SJSA1 (cell line): ENCODE data around the gene MIX23. TPM values are rescaled to one million over a fixed set of nuclear protein-coding genes. Genes with fewer than 3 reads are reported as not detected.

ENCODE experiments used
- DNase-seq, 2 experiments: peaks; one replicate each; pipeline ENCODE4 v3.0.0-alpha.2; 2015 to 2020; ENCODE audit warnings: low spot score in 2 of 2, low read depth in 1 of 2
- H3K27ac ChIP-seq: fragments of 250-450 bp; sonication (Bioruptor Pico); 2 replicates; pipeline ENCODE4 v1.5.1; 2020; ENCODE audit warnings: mild to moderate bottlenecking, moderate library complexity
- H3K27me3 ChIP-seq: fragments of 250-450 bp; sonication (Bioruptor Pico); replicated peaks from 2 replicates; pipeline ENCODE4 v1.5.1; 2020; ENCODE audit warnings: mild to moderate bottlenecking, moderate library complexity
- H3K36me3 ChIP-seq: fragments of 250-450 bp; sonication (Bioruptor Pico); 2 replicates; pipeline ENCODE4 v1.5.1; 2020; ENCODE audit warnings: mild to moderate bottlenecking
- H3K4me1 ChIP-seq: fragments of 250-450 bp; sonication (Bioruptor Pico); replicated peaks from 2 replicates; pipeline ENCODE4 v1.6.1; 2021; ENCODE audit warnings: mild to moderate bottlenecking
- H3K4me3 ChIP-seq: fragments of 250-450 bp; sonication (Bioruptor Pico); 2 replicates; pipeline ENCODE4 v1.5.1; 2020; ENCODE audit warnings: mild to moderate bottlenecking
- H3K9me3 ChIP-seq: fragments of 250-450 bp; sonication (Bioruptor Pico); replicated peaks from 2 replicates; pipeline ENCODE4 v1.5.1; 2020; ENCODE audit warnings: mild to moderate bottlenecking
- total RNA-seq: library from RNA; depleted of rRNA; stranded (reverse); fragments of >200 nt; shearing (Covaris generic); gene quantifications from 2 replicates; pipeline ENCODE4 v1.2.3, GENCODE V29; 2014

The MIX23 gene
- total RNA-seq, 1 experiment from 2014 or later, result 29.3 TPM

- H3K27me3 ChIP-seq, result no peaks in the 10 kb centered on the region
- H3K9me3 ChIP-seq, result no peaks in the 10 kb centered on the region
- no peaks in the 10 kb centered on the region for H3K36me3 ChIP-seq
- H3K27ac ChIP-seq, result no peak overlapping the region
- peaks cover 5% of the 10 kb centered on the region for H3K4me1 ChIP-seq
- H3K4me3 ChIP-seq, result no peak overlapping the region
- DNase-seq, result no peak
Observed at GRCh38 chr3:122406198-122406597, 23.2 kb upstream of the MIX23 start.

DNA sequence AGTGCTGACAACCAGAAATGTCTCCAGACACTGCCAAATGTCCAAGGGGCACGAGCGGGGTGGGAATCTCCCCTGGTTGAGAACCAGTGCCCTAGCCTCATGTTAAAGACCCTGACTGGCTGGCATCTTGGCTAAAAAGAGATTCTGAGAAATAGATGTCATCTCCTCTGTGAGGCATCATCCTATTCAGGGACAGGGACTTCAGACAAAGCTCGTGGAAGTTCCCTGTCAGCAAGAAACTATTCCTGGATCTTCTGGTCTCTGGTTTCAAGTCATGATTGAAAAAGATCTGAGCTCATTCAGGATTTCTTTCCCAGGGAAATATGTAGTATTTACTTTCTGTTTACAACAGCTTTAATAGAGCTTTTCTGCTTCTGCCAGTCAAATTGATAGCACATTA lies 22.0 kb upstream of the MIX23 start:
- H3K36me3 ChIP-seq, result no peaks in the 10 kb centered on the region
- H3K27me3 ChIP-seq, result no peaks in the 10 kb centered on the region
- H3K9me3 ChIP-seq, result no peaks in the 10 kb centered on the region
- H3K4me3 ChIP-seq, result no peak overlapping the region
- peaks cover 5% of the 10 kb centered on the region for H3K4me1 ChIP-seq
- H3K27ac ChIP-seq, result no peak overlapping the region
- no peak for DNase-seq

DNA sequence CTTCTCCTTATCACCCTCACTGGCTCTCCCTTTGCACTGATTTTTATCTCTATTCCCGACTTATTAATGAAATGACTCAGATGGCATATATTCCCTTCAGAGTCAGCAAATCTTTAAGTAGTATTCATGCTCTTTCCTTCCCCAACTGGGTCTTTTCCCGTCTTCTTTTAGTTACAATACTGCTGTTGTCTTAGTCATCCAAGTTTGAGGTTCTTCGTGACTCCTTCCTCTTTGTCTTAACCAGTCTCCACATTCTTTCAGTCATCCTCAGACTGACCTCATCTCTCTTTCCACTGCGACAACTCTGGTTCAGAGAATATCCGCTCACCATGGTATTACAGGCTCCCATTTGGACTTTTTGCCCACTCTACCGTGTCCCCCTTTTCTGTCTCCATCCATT lies 20.5 kb upstream of the MIX23 start:
- H3K27ac ChIP-seq, result no peak overlapping the region

DNA sequence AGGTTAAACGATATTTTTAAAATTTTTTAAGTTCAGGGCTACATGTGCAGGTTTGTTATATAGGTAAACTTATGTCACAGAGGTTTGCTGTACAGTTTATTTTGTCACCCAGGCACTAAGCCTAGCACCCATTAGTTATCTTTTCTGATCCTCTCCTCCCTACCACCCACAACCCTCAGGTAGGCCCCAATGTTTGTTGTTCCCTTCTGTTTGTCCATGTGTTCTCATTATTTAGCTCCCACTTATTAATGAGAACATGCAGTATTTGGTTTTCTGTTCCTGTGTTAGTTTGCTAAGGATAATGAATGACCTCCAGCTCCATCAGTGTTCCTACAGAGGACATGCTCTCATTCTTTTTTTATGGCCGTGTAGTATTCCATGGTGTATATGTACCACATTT lies 15.9 kb upstream of the MIX23 start:
- H3K36me3 ChIP-seq, result no peaks in the 10 kb centered on the region

More for the DNA sequence above, 20.5 kb upstream of the MIX23 start:
- H3K4me1 ChIP-seq, result peaks cover 5% of the 10 kb centered on the region
- H3K4me3 ChIP-seq, result no peak overlapping the region
- DNase-seq, result peak in 1 of 2 experiments; percentile 50
- H3K9me3 ChIP-seq, result no peaks in the 10 kb centered on the region
- H3K36me3 ChIP-seq, result no peaks in the 10 kb centered on the region
- H3K27me3 ChIP-seq, result no peaks in the 10 kb centered on the region

GRCh38 chr3:122397201-122397600 lies 14.2 kb upstream of the MIX23 start:
- Histone ChIP-seq H3K36me3 (no peaks in the 10 kb centered on the region), H3K4me3 (no peak overlapping the region), H3K9me3 (no peaks in the 10 kb centered on the region), H3K27me3 (no peaks in the 10 kb centered on the region), H3K4me1 (no peaks in the 10 kb centered on the region), H3K27ac (no peak overlapping the region)
- no peak for DNase-seq

More for the DNA sequence above, 15.9 kb upstream of the MIX23 start:
- no peak overlapping the region for H3K4me3 ChIP-seq
- no peak for DNase-seq
- H3K4me1 ChIP-seq, result peaks cover 4% of the 10 kb centered on the region
- no peak overlapping the region for H3K27ac ChIP-seq
- no peaks in the 10 kb centered on the region for H3K27me3 ChIP-seq
- no peaks in the 10 kb centered on the region for H3K9me3 ChIP-seq

DNA sequence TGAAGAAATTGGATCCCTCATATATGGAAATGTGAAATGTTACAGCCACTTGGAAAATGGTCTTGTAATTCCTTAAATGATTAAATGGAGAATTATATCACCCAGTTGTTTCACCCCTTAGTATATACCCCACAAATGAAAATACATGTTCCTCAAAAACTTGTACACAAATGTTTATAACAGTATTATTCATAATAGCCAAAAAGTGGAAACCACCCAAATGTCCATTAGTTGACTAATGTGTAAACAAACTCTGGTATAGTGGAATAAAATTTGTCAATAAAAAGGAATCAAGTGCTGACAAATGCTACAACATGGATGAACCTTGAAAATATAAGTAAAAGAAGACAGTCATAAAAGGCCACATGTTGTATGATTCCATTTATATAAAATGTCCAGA lies 13.5 kb upstream of the MIX23 start:
- H3K4me1 ChIP-seq, result no peaks in the 10 kb centered on the region
- no peaks in the 10 kb centered on the region for H3K27me3 ChIP-seq
- no peaks in the 10 kb centered on the region for H3K36me3 ChIP-seq
- no peaks in the 10 kb centered on the region for H3K9me3 ChIP-seq
- DNase-seq, result no peak
- H3K4me3 ChIP-seq, result no peak overlapping the region
- no peak overlapping the region for H3K27ac ChIP-seq

DNA sequence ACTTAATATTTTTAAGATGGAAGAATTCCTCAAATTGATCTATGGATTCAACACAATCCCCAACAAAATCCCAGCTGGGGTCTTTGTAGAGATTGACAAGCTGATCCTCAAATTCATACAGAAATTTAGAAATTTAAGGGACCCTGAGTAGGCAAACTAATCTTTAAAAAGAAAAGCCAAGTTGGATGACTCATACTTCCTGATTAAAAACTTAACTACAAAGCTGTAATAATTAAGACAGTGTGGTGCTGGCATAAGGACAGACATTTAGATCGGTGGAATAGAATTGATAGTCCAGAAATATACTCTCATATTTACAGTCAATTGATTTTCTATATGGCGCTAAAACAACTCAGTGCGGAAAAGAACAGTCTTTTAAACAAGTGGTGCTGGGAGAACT lies 12.6 kb upstream of the MIX23 start:
- Histone ChIP-seq H3K27ac (no peak overlapping the region), H3K9me3 (no peaks in the 10 kb centered on the region), H3K36me3 (no peaks in the 10 kb centered on the region), H3K27me3 (no peaks in the 10 kb centered on the region), H3K4me1 (no peaks in the 10 kb centered on the region), H3K4me3 (no peak overlapping the region)
- DNase-seq, result no peak

DNA sequence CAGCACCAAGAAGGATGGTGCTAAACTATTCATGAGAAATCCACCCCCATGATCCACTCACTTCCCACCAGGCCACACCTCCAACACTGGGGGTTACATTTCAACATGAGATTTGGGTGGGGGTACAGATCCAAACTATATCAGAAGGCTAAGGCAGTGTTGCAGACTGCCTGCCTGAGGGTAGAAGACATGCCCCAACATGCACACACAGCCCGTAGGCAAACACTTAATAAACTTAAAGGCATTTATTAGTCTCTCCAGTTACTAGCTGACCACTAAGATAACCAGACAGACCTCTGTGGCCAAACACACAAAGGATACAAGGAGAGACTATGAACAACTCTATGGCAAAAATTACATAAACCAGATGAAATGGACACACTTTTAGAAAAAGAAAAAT lies 11.1 kb upstream of the MIX23 start:
- Histone ChIP-seq H3K36me3 (no peaks in the 10 kb centered on the region), H3K27me3 (peaks cover 8% of the 10 kb centered on the region; the same call in 1 of the 2 replicates), H3K4me1 (no peaks in the 10 kb centered on the region), H3K4me3 (no peak overlapping the region), H3K27ac (no peak overlapping the region), H3K9me3 (no peaks in the 10 kb centered on the region)
- DNase-seq, result no peak

DNA sequence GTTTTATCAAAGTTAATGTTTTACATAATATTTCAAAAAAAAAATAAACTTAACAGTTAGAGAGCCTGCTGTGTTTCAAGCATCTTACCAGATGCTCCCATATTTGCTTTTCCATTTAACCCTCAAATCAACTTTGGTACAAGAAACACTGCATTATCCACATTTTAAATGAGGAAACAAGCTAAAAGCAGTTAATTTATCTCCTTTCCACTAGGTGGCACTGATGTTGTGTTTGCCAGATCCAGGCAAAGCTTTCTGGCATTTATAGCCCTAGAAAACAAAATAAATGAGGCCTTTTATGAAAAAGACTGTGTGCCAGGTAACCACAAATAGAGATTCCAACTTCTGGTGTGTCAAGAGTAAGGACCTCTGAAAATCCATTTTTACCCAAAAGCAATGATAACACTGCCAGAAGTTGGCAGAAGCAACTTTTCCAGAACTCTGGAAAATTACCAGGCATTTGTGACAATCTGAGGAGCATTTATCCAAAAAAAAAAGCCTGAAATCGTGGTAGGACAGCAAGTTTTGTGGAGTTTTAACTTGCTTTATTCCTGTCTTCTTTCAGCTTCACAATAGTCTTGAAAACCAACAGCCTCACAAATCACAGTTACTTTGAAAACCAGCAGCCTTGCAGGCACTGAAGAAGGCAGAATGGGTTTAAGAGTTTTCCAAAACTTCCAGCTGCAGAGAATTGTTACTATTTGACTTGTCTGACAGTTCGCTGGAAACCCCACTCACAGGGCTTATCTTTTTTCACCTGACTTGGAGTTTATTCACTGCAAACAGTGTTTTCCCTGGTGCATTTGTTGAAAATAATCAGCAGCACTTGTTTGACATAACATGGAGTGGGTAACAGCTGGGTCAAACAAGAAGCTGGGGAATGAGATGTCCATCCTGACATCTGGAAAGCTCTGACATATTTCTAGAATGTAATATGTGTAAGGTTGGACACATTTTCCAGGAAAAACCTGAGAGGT lies 10.1 kb upstream of the MIX23 start:
- Histone ChIP-seq H3K27me3 (peaks cover 13% of the 10 kb centered on the region; the same call in 1 of the 2 replicates), H3K4me3 (no peak overlapping the region), H3K36me3 (no peaks in the 10 kb centered on the region), H3K27ac (no peak overlapping the region), H3K4me1 (no peaks in the 10 kb centered on the region), H3K9me3 (no peaks in the 10 kb centered on the region)
- peak in 1 of 2 experiments; percentile 14 for DNase-seq

DNA sequence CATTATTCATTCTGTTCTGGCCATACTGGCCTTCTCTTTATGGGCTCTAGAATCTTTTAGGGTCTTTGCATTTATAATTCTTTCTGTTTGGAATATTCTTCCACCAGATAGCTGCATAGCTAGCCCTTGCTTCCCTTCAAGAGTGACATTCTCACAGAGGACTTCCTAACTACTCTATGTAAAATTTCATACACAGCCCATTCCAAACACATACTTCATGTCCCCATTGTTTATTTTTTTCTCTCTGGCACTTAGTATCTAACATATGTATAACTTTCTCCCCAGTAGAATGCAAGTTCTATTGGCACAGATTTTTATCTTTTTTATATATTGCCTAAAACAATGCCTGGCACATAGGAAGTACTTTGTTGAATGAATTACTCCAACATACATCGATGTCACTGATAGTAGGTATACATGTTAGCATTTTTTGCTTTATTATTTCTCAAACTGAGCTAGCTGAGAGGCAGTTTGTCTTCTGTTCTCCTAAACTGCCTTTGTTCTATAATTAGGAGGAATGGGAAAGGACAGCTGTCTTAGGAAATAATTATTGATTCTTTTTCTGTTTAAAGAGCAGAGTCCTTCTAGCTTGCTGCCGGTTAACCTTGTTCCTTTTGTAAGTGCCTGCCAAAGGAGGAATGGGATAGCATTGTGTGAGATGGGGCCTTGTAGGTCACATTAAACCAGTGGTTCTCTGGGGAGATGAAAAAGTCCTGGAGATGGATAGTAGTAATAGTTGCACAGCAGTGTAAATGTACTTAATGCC lies 8.8 kb upstream of the MIX23 start:
- Histone ChIP-seq H3K9me3 (no peaks in the 10 kb centered on the region), H3K36me3 (no peaks in the 10 kb centered on the region), H3K4me1 (no peaks in the 10 kb centered on the region), H3K27ac (no peak overlapping the region), H3K27me3 (peaks cover 20% of the 10 kb centered on the region; the same call in 1 of the 2 replicates), H3K4me3 (no peak overlapping the region)
- no peak for DNase-seq

- H3K27ac ChIP-seq, result no peak overlapping the region
- no peak overlapping the region for H3K4me3 ChIP-seq
- H3K36me3 ChIP-seq, result no peaks in the 10 kb centered on the region
- no peaks in the 10 kb centered on the region for H3K9me3 ChIP-seq
- H3K4me1 ChIP-seq, result no peaks in the 10 kb centered on the region
- no peak for DNase-seq
- peaks cover 22% of the 10 kb centered on the region; the same call in 1 of the 2 replicates for H3K27me3 ChIP-seq
Observed at GRCh38 chr3:122390665-122391064, 7.6 kb upstream of the MIX23 start.

- Histone ChIP-seq H3K27me3 (peaks cover 25% of the 10 kb centered on the region), H3K4me1 (no peaks in the 10 kb centered on the region), H3K27ac (no peak overlapping the region), H3K9me3 (no peaks in the 10 kb centered on the region), H3K4me3 (no peak overlapping the region), H3K36me3 (no peaks in the 10 kb centered on the region)
- no peak for DNase-seq
Observed at GRCh38 chr3:122389892-122390291, 6.9 kb upstream of the MIX23 start.

DNA sequence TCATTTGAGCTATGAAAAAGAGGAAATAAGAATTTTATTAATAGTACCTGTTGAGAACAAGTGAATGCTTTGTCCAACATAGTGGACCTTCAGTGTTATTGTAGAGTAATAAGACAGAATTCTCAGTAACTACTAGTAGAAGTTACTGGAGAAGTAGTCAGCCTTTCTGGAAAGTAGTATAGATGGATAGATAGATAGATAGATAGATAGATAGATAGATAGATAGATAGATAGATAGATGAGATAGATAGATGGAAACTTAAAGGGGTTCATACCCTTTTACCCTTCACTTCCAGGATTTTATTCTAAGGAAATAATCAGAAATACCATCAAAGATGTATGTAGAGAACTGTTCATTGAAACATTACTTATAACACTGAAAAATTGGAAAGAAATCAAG lies 6.2 kb upstream of the MIX23 start:
- Histone ChIP-seq H3K9me3 (no peaks in the 10 kb centered on the region), H3K4me3 (no peak overlapping the region), H3K27me3 (peaks cover 25% of the 10 kb centered on the region), H3K36me3 (no peaks in the 10 kb centered on the region), H3K27ac (no peak overlapping the region), H3K4me1 (peaks cover 2% of the 10 kb centered on the region; the same call in 1 of the 2 replicates)
- DNase-seq, result no peak

DNA sequence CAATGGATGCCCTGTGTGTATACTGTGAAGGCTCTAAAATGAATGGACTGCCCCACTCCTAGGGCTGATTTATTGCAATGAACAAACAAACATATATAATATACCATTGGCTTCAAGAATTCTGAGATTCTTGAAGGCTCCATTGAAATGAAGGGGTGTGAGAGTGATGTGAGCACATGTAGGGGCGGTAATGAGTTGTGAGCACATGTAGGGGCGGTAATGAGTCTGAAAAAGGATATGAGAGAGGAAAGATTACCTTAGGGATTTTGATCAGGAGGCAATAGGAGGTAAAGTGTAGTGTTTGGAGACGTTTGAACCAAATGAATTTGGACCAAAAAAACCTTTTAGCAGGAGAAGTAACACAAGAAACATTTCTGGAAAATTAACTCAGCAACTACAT lies 4.7 kb upstream of the MIX23 start:
- Histone ChIP-seq H3K27ac (no peak overlapping the region), H3K4me3 (no peak overlapping the region), H3K9me3 (no peaks in the 10 kb centered on the region), H3K27me3 (peaks cover 25% of the 10 kb centered on the region), H3K36me3 (peaks cover under 1% of the 10 kb centered on the region; the same call in 1 of the 2 replicates), H3K4me1 (peaks cover 11% of the 10 kb centered on the region)
- no peak for DNase-seq
